GM13977 (cell line): ENCODE data around the gene OPRL1.

ENCODE experiments used
- DNase-seq: peaks from one replicate; pipeline ENCODE4 v3.0.0; 2012; ENCODE audit warnings: low spot score
- CTCF ChIP-seq: IDR thresholded peaks from 2 replicates; pipeline ENCODE4 v1.5.1; 2012; ENCODE audit warnings: mild to moderate bottlenecking, control low read depth; ENCODE audit not compliant: insufficient read depth; ENCODE audit errors: extremely low read depth, missing control alignments
- in situ Hi-C: fragments of 300-500 bp; cut with MboI; formaldehyde crosslinking; loops from one replicate; pipeline ENCODE4 v1.12.0; 2022; ENCODE audit warnings: low sequenced_read_pairs, low pct_unique_long_range_greater_than_20kb, mixed read lengths, inconsistent platforms; ENCODE audit not compliant: unreplicated experiment

OPRL1 gene

GRCh38 chr20:64149809-64150560, 70.1 kb downstream of the OPRL1 start:
- in situ Hi-C loops: no loop called here
- no peak for TF ChIP-seq CTCF
- no peak for DNase-seq
